Spleen (tissue), 11 donors: ENCODE results near the gene H2AZ1. TPM values are rescaled to one million over a fixed set of nuclear protein-coding genes. Genes with fewer than 3 reads are reported as not detected.

Source experiments
- DNase-seq: peaks from one replicate; pipeline ENCODE4 v3.0.0-alpha.2; 2020
- H3K27ac ChIP-seq, 8 donors: fragments of 200-600 bp; sonication (generic) in 7 of 8; 1 replicate in 4 of 8; 2 replicates in 4 of 8; pipeline versions ENCODE4 v1.5.0 to v1.8.0; 2016 to 2021; ENCODE audit warnings: inconsistent platforms in 4 of 8, mild to moderate bottlenecking in 4 of 8, moderate library complexity in 1 of 8
- H3K27me3 ChIP-seq, 7 donors: fragments of 200-600 bp; sonication (generic) in 6 of 7; replicated peaks in 1 of 7; 1 replicate in 4 of 7; 2 replicates in 3 of 7; pipeline versions ENCODE4 v1.5.0 to v1.8.0; 2016 to 2021; ENCODE audit warnings: inconsistent platforms in 3 of 7, mild to moderate bottlenecking in 1 of 7
- H3K36me3 ChIP-seq, 6 donors: fragments of 200-600 bp; sonication (generic) in 5 of 6; 1 replicate in 4 of 6; 2 replicates in 2 of 6; pipeline versions ENCODE4 v1.5.0 to v1.8.0; 2016 to 2021; ENCODE audit warnings: inconsistent platforms in 2 of 6
- H3K4me1 ChIP-seq, 6 donors: fragments of 200-600 bp; sonication (generic) in 5 of 6; 1 replicate in 3 of 6; 2 replicates in 3 of 6; pipeline versions ENCODE4 v1.5.0 to v1.8.0; 2016 to 2021; ENCODE audit warnings: inconsistent platforms in 3 of 6
- H3K4me3 ChIP-seq, 8 donors: fragments of 200-600 bp; sonication (generic) in 7 of 8; 1 replicate in 4 of 8; 2 replicates in 4 of 8; pipeline versions ENCODE4 v1.5.0 to v1.8.0; 2016 to 2021; ENCODE audit warnings: inconsistent platforms in 4 of 8, mild to moderate bottlenecking in 4 of 8, moderate library complexity in 2 of 8
- H3K9me3 ChIP-seq, 8 donors: fragments of 200-600 bp; sonication (generic) in 7 of 8; 1 replicate in 4 of 8; 2 replicates in 4 of 8; pipeline versions ENCODE4 v1.5.0 to v1.8.0; 2016 to 2021; ENCODE audit warnings: inconsistent platforms in 4 of 8
- CTCF ChIP-seq, 11 experiments: fragments of 200-600 bp in 7 of 11; fragments of 450-650 bp in 4 of 11; sonication (generic) in 4 of 11; IDR thresholded peaks in 8 of 11; conservative IDR thresholded peaks in 3 of 11; 1 replicate in 7 of 11; 2 replicates in 4 of 11; pipeline versions ENCODE4 v1.4.0 to v1.8.0; 2016 to 2021; ENCODE audit warnings: antibody characterized with exemption in 11 of 11, inconsistent platforms in 4 of 11, mild to moderate bottlenecking in 1 of 11
- POLR2A ChIP-seq, 3 donors: fragments of 450-650 bp; IDR thresholded peaks; one replicate each; pipeline ENCODE4 v1.5.1; 2017; ENCODE audit warnings: antibody characterized with exemption in 3 of 3, mild to moderate bottlenecking in 1 of 3
- POLR2AphosphoS5 ChIP-seq, 3 donors: sonication (generic); formaldehyde crosslinking; IDR thresholded peaks; one replicate each; pipeline ENCODE4 v1.5.1; 2017; ENCODE audit warnings: antibody characterized with exemption in 3 of 3
- WGBS, 5 donors: extraction: QIAGEN DNeasy Blood & Tissue Kit in 3 of 5; methylation state at CpG; one replicate each; pipeline versions ENCODE4 v1.1.5 to v1.1.7; 2013 to 2018; 5-methylcytosine and 5-hydroxymethylcytosine counted together
- intact Hi-C: fragments of 100-400 bp; cut with DNase I; formaldehyde crosslinking; loops from one replicate; pipeline ENCODE4 v1.15.0; 2023; ENCODE audit warnings: low total_unique reads
- polyA plus RNA-seq, 3 donors: library from polyadenylated mRNA; stranded (reverse); fragments of 200-250 nt; gene quantifications; one replicate each; pipeline ENCODE4 v1.2.1, GENCODE V29; 2013
- total RNA-seq, 7 donors: library from RNA; depleted of rRNA in 3 of 7; stranded (reverse); fragments of >200 nt in 3 of 7; fragmentation: NEBNext Ultra II Directional in 4 of 7; extraction: Animal tissue kit (Norgen Biotek cat#: 25700) in 4 of 7; gene quantifications; one replicate each; pipeline versions ENCODE4 v1.1.0 to v1.2.1, GENCODE V29; 2016 to 2021
- donor health status: healthy with polysubstance abuse.
- donor health status: DM: no; HTN: no; CAD: no; lungs with moderate emphysema.
- donor health status: DM: no; HTN: no; CAD: no.
- donor health status: Bipolar disorder and iron deficiency.
- donor health status: healthy.
- donor health status: DM: no; HTN: no; CAD: no.
- donor health status: DM: yes; HTN: yes; CAD: no.

Gene H2AZ1
- total and polyA plus RNA-seq, 10 donors = 107 to 262 (median 128) TPM

DNA sequence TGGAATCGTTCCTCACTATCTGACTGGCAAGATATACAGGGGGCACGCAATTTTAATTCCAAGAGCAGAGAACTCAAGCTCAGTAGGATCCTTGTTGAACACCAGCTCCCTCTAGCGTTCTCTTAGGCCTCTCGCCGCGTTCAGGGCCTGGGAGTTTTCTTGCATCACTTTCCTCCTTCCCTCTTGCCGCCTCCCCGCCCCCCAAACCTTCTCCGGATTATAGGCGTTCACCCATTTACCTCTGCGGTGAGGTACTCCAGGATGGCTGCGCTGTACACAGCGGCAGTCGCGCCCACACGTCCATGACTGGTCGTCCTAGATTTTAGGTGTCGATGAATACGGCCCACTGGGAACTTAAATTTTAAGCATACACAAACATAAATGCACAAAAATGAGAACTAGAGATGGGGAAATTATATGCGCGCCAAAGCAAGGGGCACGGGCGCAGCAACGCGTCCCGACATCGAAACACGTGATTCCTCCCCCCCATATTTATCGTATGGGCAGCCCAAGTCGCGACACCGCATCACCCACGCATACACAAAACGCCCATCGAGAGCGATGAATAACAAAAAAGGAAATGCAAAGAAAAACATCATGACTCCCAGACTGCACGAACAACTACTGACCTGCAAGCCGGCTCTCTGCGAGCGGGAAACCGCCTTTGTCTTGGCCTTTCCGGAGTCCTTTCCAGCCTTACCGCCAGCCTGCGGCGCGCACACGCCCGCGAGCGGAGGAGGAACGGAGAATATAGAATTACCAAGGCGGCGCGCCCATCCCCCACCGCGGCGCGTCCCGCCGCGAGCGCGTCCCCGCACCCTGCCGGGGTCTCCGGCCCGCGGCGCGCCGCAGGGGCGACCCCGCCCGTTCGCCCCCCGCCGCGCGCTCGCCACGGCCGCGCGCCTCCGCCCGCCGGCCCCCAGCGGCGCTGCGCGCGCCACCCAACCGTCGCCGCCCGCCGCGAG lies 759 bp downstream of the H2AZ1 start:
- Histone ChIP-seq H3K27me3 (no peaks in the 10 kb centered on the region), H3K9me3 (no peaks in the 10 kb centered on the region), H3K27ac (peak overlapping the region; percentile 77 to 99 (median 98)), H3K4me3 (peak overlapping the region; percentile 76 to 96 (median 90)), H3K36me3 (peaks cover 0 to 15% (median 2%) of the 10 kb centered on the region in 6 donors), H3K4me1 (peaks cover 31 to 62% (median 45%) of the 10 kb centered on the region in 6 donors)
- WGBS, 5 donors = 0 to 1% (median 1%) methylated on average over 50 to 98 of the region's 98 CpGs
- intact Hi-C loops = loop anchor here (5.0 kb wide), 1 partner anchor 387 kb away; the partner anchor contains the start of gene TRMT10A
- DNase-seq = peak; percentile 94
- TF ChIP-seq POLR2AphosphoS5 (IDR thresholded peaks at IDR 0.05) (peak; percentile 43 to 78 (median 77)), CTCF (IDR thresholded peaks at IDR 0.05 in 8 of 11, conservative IDR thresholded peaks at IDR 0.05 in 3 of 11) (peak; percentile 84 to 96 (median 91)), POLR2A (IDR thresholded peaks at IDR 0.05) (no peak)

DNA sequence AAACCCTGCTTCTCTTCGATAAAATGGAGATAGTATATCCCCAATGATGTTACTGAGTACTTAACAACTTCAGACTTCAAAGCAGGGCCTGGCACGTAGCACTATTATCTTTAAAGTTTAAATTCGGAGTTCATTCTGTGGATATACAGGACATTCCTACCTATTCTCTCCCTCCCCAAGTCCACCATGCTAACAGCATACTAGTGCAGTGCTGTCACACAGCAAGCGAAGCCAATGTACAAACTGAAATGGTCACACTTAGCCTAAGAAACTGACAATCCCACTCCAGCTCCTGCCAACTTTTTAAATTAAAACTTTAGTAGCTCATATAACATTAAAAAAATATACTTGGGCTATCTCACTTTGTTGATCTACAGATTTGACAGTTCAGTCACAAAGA lies 2.5 kb downstream of the H2AZ1 start:
- 83 to 87% (median 84%) methylated on average over 4 of the region's 4 CpGs for WGBS, 5 donors
- Histone ChIP-seq H3K4me1 (peaks cover 48 to 79% (median 61%) of the 10 kb centered on the region in 6 donors), H3K27ac (peak overlapping the region; percentile 96 to 99 (median 98)), H3K9me3 (no peaks in the 10 kb centered on the region), H3K4me3 (peak overlapping the region in 2 of 8 donors; percentile 72 to 97), H3K27me3 (no peaks in the 10 kb centered on the region), H3K36me3 (peaks cover 0 to 15% (median 2%) of the 10 kb centered on the region in 6 donors)
- TF ChIP-seq POLR2A (IDR thresholded peaks at IDR 0.05) (no peak), POLR2AphosphoS5 (IDR thresholded peaks at IDR 0.05) (no peak), CTCF (IDR thresholded peaks at IDR 0.05 in 8 of 11, conservative IDR thresholded peaks at IDR 0.05 in 3 of 11) (no peak)
- no peak for DNase-seq
- intact Hi-C loops = loop anchor here (5.0 kb wide), 1 partner anchor 385 kb away; the partner anchor contains the start of gene TRMT10A

- TF ChIP-seq CTCF (IDR thresholded peaks at IDR 0.05 in 8 of 11, conservative IDR thresholded peaks at IDR 0.05 in 3 of 11) (no peak), POLR2A (IDR thresholded peaks at IDR 0.05) (no peak), POLR2AphosphoS5 (IDR thresholded peaks at IDR 0.05) (no peak)
- WGBS, 5 donors = 18 to 35% (median 29%) methylated on average over 8 of the region's 8 CpGs
- peak overlapping the region; percentile 96 to 99 (median 98) for H3K27ac ChIP-seq
These were observed 2.9 kb downstream of the H2AZ1 start for GRCh38 chr4:99947190-99947578.

More at GRCh38 chr4:99947190-99947578, 2.9 kb downstream of the H2AZ1 start:
- Histone ChIP-seq H3K9me3 (no peaks in the 10 kb centered on the region), H3K27me3 (no peaks in the 10 kb centered on the region), H3K4me3 (peak overlapping the region; percentile 66 to 97 (median 95)), H3K4me1 (peaks cover 50 to 83% (median 65%) of the 10 kb centered on the region in 6 donors), H3K36me3 (peaks cover 0 to 15% (median 2%) of the 10 kb centered on the region in 6 donors)
- intact Hi-C loops = loop anchor here (5.0 kb wide), 1 partner anchor 385 kb away; the partner anchor contains the start of gene TRMT10A
- no peak for DNase-seq
